Fibroblast of pulmonary artery (primary cell): ENCODE results near the gene ENGASE.

Experiments used
- DNase-seq: peaks from one replicate; pipeline ENCODE4 v3.0.0-alpha.2; 2010; ENCODE audit warnings: low read depth
- H3K4me3 ChIP-seq: replicated peaks from 2 replicates; pipeline ENCODE4 v1.5.1; 2011; ENCODE audit warnings: low read depth, mild to moderate bottlenecking, control low read depth, low read length, moderate library complexity
- TF ChIP-seq, protein P1 (sequence below): IDR thresholded peaks from 2 replicates; pipeline ENCODE4 v1.5.1; 2011; ENCODE audit warnings: mild to moderate bottlenecking, control low read depth, low read length, inconsistent platforms; ENCODE audit errors: missing control alignments

ENGASE gene

DNA sequence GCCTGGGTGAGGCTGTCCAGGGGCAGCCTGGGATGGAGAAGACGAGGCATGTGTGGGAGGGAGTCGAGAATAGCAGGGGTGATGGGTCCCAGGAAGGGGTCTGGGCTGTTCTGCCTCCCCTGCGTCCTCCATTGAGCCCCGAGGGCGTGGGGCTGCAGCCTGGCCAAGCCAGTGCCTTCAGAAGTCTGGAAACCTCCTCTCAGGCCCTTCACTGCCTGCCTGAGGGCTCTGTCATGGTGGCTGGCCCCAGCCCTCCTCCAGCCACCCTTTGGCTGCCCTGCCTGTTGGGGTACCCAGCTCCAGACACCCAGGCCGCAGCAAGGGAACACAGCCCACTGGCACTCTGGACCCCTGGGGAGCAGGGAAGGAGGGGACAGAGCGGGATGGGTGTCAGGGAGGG, 27.6 kb downstream of the ENGASE start:
- TF ChIP-seq, protein P1, sequence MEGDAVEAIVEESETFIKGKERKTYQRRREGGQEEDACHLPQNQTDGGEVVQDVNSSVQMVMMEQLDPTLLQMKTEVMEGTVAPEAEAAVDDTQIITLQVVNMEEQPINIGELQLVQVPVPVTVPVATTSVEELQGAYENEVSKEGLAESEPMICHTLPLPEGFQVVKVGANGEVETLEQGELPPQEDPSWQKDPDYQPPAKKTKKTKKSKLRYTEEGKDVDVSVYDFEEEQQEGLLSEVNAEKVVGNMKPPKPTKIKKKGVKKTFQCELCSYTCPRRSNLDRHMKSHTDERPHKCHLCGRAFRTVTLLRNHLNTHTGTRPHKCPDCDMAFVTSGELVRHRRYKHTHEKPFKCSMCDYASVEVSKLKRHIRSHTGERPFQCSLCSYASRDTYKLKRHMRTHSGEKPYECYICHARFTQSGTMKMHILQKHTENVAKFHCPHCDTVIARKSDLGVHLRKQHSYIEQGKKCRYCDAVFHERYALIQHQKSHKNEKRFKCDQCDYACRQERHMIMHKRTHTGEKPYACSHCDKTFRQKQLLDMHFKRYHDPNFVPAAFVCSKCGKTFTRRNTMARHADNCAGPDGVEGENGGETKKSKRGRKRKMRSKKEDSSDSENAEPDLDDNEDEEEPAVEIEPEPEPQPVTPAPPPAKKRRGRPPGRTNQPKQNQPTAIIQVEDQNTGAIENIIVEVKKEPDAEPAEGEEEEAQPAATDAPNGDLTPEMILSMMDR, result no peak
- no peak for DNase-seq
- H3K4me3 ChIP-seq, result no peak overlapping the region

DNA sequence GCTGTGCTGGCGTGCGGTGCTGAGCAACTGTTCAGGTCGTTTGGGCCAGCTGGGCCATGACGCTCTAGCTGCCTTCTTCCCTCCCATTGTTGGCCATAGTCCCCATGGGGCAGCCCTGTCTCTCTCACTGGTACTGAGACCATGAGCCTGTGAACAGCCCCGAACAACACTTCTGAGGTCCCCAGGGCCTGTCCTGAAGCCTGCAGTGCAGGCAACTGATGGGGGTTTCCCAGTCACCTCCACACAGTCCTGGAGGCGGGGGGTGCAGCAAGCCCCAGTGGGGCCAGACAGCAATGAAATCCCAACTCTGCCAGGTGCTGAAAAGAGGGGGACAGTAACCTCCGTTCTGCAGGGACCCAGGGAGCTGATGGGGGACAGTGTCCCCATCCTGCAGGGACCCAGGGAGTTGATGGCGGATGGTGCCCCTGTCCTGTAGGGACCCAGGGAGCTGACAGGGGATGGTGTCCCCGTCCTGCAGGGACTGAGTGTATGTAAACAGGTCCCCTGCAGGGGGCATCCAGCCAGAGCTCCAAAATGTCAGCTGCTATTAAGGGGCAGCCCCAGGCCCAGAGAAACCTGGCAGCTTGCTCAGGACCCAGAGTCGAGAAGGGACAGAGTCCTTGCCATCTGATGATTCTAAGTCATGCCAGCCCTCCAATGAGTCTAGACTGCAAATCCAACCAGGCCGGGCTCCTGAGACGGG, 30.4 kb downstream of the ENGASE start:
- H3K4me3 ChIP-seq, result no peak overlapping the region
- no peak for DNase-seq
- TF ChIP-seq, protein P1, result no peak

DNA sequence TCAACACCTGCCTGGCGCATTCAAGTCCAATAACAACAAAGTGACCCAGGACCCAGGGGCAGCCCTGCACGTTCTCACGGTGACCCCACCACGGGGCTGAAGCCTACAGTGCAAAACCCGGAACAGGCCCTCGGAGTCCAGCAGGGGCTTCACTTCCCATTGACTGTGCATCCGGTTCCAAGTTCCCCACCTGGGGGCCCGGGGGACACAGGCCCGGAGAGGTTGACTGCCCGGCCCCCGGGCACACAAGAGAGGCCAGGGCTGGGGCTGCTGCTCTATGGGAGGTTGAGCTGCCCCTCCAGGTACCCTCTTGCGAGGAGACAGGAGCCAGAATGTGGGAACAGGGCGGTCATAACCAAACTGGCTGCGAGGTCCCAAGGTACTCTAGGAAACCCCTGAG, 31.3 kb downstream of the ENGASE start:
- TF ChIP-seq, protein P1, result no peak
- H3K4me3 ChIP-seq, result no peak overlapping the region
- no peak for DNase-seq

DNA sequence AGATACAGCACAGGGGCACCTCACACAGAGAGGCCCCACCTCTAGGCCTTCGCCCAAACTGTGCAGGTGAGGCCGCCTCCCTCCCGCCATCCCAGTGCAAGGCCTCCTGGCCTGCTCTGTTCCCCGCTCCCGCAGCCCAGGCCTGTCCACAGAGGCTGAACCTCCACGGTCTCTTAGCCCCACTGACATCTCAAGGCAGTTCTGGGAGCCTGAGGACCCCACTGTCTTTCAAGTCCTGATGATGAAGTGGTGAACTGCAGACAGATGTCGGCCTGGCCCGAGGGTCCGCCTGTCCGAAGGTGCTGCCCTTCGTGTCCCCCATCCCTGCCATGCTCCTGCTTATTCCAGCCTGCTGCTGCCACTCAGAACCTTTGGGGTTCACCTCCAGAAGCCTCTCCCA, 32.3 kb downstream of the ENGASE start:
- H3K4me3 ChIP-seq, result no peak overlapping the region
- TF ChIP-seq, protein P1, result no peak
- DNase-seq, result no peak

DNA sequence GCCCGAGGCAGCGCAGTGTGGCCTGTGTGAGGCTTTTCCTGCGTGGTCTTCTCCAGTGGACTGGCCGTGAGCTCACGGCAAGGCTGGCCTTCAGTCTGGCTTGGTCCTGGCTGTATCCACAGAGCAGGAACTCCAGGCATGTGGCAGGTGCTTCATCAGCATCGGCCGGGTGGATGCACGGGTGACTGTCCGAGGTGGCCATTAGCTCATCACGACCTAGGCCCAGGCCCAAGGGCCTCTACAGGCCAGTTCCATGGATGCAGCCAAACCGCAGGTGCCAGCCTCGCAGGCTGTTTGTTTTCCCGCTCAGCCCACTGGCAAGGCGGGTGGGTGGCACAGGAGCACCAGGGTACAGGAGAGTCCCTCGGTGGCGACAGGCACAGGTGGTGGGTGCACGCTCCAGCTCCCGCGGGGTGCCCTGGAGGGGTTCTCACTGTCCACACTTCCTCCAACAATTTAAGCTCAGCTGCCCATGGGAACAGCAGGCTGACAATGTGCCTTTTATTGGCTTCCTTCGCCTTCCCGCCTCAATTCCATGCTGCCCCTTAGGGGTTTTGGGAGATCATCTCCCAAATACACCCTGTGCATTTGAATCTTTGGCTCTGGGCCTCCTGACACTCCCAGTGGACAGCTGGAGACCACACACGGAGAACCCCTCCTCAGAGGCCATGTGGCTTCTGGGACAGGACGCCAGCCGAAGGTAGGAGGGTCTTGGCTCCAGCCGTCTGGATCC, 33.0 kb downstream of the ENGASE start:
- DNase-seq, result no peak
- TF ChIP-seq, protein P1, result no peak
- H3K4me3 ChIP-seq, result no peak overlapping the region

DNA sequence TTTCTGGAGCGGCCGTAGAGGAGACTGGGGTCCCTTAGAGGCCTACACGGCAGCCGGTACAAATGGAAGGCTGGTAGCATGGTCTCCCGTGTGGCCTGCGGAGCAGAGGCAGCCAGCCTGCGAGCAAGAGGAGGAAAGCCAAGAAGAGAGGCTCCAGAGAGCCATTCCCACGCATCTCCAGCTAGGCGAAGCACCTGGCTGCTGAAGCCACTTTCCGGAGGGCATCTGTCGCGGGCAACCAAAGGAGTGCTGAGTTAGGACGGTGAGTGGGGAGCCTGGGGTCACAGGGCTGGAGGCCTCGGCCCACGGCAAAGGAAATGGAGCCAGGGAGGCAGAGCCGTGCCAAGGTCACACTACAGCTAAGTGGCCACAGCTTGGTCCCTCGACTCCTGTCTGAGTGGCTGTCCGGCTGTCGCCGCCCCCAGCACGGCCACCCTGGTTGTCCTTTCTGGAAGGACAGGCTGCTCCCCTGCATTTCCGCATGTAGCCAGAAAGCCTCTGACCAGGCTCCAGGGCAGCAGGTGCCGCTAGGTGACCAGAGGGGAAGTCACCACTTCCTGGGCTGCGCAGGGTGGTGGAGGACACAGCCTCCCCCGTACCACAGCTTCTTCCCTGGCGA, 33.7 kb downstream of the ENGASE start:
- H3K4me3 ChIP-seq, result no peak overlapping the region
- TF ChIP-seq, protein P1, result no peak
- DNase-seq, result no peak

DNA sequence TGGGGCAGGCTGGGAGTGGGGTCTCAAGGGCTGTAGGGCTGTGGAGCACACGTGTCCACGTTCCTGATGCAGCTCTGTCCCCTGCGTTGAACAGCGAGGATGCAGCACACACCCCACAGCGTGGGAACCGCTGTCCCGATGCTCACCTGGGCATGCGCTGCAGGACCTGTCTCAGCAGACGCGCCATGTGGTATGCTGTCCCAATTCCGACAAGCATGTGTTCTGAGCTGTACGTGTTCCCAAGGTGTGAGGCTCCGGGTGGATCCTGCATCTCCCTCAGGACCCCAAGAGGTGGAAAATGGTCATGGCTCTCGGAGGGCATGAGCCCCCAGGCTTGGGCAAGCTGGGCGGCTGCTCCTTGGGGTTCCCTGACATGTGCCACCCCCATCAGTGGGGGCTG, 34.2 kb downstream of the ENGASE start:
- TF ChIP-seq, protein P1, result no peak
- DNase-seq, result no peak
- H3K4me3 ChIP-seq, result no peak overlapping the region
